Endodermal cell (in vitro differentiated cells): Measurements from ENCODE around the gene NLGN1. TPM values are rescaled to one million over a fixed set of nuclear protein-coding genes. Genes with fewer than 3 reads are reported as not detected.

Experiments
- DNase-seq: peaks from one replicate; pipeline ENCODE4 v3.0.0-alpha.2; 2017
- H3K27ac ChIP-seq: 2 replicates; pipeline ENCODE4 v1.5.1; 2013; ENCODE audit warnings: mild to moderate bottlenecking, low read depth, low read length, moderate library complexity
- H3K27me3 ChIP-seq: 2 replicates; pipeline ENCODE4 v1.6.1; 2013; ENCODE audit warnings: mild to moderate bottlenecking, low read length, moderate library complexity; ENCODE audit not compliant: insufficient read depth, control insufficient read depth, poor library complexity, severe bottlenecking
- H3K36me3 ChIP-seq: 2 replicates; pipeline ENCODE4 v1.7.0; 2013; ENCODE audit warnings: mild to moderate bottlenecking, low read length, moderate library complexity; ENCODE audit not compliant: control insufficient read depth, insufficient read depth
- H3K4me1 ChIP-seq: one replicate; pipeline ENCODE4 v1.7.0; 2013; ENCODE audit warnings: low read length; ENCODE audit not compliant: control insufficient read depth, insufficient read depth
- H3K4me3 ChIP-seq: 2 replicates; pipeline ENCODE4 v1.5.1; 2013; ENCODE audit warnings: mild to moderate bottlenecking, low read length, moderate library complexity
- H3K9ac ChIP-seq: 2 replicates; pipeline ENCODE4 v1.6.1; 2013; ENCODE audit warnings: mild to moderate bottlenecking, low read length, moderate library complexity; ENCODE audit not compliant: poor library complexity, severe bottlenecking; ENCODE audit errors: extremely low read depth
- H3K9me3 ChIP-seq: 2 replicates; pipeline ENCODE4 v1.6.1; 2013; ENCODE audit warnings: mild to moderate bottlenecking, low read length, moderate library complexity; ENCODE audit not compliant: control insufficient read depth
- H3K27ac Mint-ChIP-seq: 2 replicates; pipeline ENCODE4 v1.8.0; 2020; ENCODE audit warnings: mixed read lengths
- H3K27me3 Mint-ChIP-seq: 2 replicates; pipeline ENCODE4 v1.8.0; 2021; ENCODE audit warnings: mild to moderate bottlenecking, mixed read lengths; ENCODE audit not compliant: insufficient read depth
- H3K36me3 Mint-ChIP-seq: 2 replicates; pipeline ENCODE4 v1.8.0; 2020; ENCODE audit warnings: low read depth, mixed read lengths
- H3K4me1 Mint-ChIP-seq: 2 replicates; pipeline ENCODE4 v1.8.0; 2020; ENCODE audit warnings: mixed read lengths
- H3K4me3 Mint-ChIP-seq: 2 replicates; pipeline ENCODE4 v1.8.0; 2020; ENCODE audit warnings: mild to moderate bottlenecking, moderate library complexity, mixed read lengths
- H3K9me3 Mint-ChIP-seq: 2 replicates; pipeline ENCODE4 v1.8.0; 2020; ENCODE audit warnings: mild to moderate bottlenecking, mixed read lengths
- WGBS, 2 experiments: methylation state at CpG; one replicate each; pipeline versions ENCODE4 v1.1.5 to v1.1.7; 2013; ENCODE audit warnings: missing lambda C conversion rate in 2 of 2, mixed read lengths in 1 of 2; ENCODE audit not compliant: insufficient coverage in 1 of 2, insufficient read length in 1 of 2; 5-methylcytosine and 5-hydroxymethylcytosine counted together
- total RNA-seq, 2 donors: library from RNA; stranded (reverse); fragmentation: NEBNext Ultra II Directional in 1 of 2; extraction: Animal tissue kit (Norgen Biotek cat#: 25700) in 1 of 2; gene quantifications; 2 replicates in 1 of 2; 3 replicates in 1 of 2; pipeline ENCODE4 v1.2.1, GENCODE V29; 2021
- TF ChIP-seq, protein P1 (sequence below): fragments of 200-600 bp; sonication (generic); conservative IDR thresholded peaks from 2 replicates; pipeline ENCODE4 v1.5.0; 2021; ENCODE audit warnings: antibody characterized with exemption, mild to moderate bottlenecking

The NLGN1 gene
- total RNA-seq, 2 donors from 2014 or later, result 3.4 to 14.3 TPM

DNA sequence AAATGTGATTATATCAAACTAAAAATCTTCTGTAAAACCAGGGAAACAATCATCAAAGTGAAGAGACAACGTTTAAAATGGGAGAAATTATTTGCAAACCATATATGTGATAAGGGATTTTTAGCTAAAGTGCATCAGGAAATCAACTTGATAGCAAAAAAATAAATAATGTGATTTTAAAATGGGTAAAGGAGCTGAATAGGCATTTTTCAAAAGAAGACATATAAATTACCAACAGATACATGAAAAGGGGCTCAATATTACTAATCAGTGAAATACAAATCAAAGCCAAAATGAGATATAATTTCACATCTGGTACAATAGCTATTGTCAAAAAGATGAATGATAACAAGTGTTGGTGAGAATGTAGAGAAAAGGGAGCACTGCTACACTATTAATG is 924.0 kb downstream of the NLGN1 start:
- H3K27me3 ChIP-seq, result no peaks in the 10 kb centered on the region
- Mint-ChIP-seq H3K9me3 (peaks cover 5% of the 10 kb centered on the region), H3K4me3 (no peak overlapping the region), H3K27ac (no peak overlapping the region), H3K4me1 (peaks cover 6% of the 10 kb centered on the region), H3K27me3 (peaks cover 5% of the 10 kb centered on the region), H3K36me3 (no peaks in the 10 kb centered on the region)
- no peaks in the 10 kb centered on the region for H3K36me3 ChIP-seq
- H3K4me3 ChIP-seq, result no peak overlapping the region
- 60 to 78% methylated on average over 1 of the region's 1 CpG for WGBS, 2 experiments
- DNase-seq, result no peak
- no peaks in the 10 kb centered on the region for H3K4me1 ChIP-seq
- H3K9ac ChIP-seq, result no peak overlapping the region
- H3K27ac ChIP-seq, result no peak overlapping the region
- TF ChIP-seq, protein P1, sequence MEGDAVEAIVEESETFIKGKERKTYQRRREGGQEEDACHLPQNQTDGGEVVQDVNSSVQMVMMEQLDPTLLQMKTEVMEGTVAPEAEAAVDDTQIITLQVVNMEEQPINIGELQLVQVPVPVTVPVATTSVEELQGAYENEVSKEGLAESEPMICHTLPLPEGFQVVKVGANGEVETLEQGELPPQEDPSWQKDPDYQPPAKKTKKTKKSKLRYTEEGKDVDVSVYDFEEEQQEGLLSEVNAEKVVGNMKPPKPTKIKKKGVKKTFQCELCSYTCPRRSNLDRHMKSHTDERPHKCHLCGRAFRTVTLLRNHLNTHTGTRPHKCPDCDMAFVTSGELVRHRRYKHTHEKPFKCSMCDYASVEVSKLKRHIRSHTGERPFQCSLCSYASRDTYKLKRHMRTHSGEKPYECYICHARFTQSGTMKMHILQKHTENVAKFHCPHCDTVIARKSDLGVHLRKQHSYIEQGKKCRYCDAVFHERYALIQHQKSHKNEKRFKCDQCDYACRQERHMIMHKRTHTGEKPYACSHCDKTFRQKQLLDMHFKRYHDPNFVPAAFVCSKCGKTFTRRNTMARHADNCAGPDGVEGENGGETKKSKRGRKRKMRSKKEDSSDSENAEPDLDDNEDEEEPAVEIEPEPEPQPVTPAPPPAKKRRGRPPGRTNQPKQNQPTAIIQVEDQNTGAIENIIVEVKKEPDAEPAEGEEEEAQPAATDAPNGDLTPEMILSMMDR, result no peak
- H3K9me3 ChIP-seq, result peaks cover 10% of the 10 kb centered on the region

DNA sequence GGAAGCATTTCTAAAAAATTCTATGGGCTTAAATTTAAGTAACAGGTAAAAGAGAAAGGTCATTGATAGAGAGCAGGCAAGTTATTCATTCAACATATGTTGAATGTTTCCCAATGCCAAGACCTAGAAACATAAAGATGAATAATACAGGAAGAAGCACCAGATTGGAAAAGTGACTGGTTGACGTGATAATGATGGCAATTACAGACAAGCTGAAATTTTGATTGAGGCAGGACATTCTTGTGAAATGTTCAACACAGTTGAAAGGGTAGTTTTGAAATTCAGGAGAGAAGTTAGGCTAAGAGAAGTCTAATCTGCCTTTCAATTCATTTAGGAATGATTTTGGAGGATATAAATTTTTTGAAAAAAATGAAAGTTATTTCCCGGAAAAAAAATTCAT is 925.2 kb downstream of the NLGN1 start:
- no peaks in the 10 kb centered on the region for H3K27me3 ChIP-seq
- no peaks in the 10 kb centered on the region for H3K36me3 Mint-ChIP-seq
- 92 to 94% methylated on average over 1 of the region's 2 CpGs for WGBS, 2 experiments
- no peaks in the 10 kb centered on the region for H3K4me1 ChIP-seq
- H3K36me3 ChIP-seq, result no peaks in the 10 kb centered on the region
- H3K9me3 ChIP-seq, result peaks cover 10% of the 10 kb centered on the region
- peaks cover 5% of the 10 kb centered on the region for H3K27me3 Mint-ChIP-seq
- TF ChIP-seq, protein P1, result no peak
- peaks cover 5% of the 10 kb centered on the region for H3K9me3 Mint-ChIP-seq
- H3K4me3 Mint-ChIP-seq, result no peak overlapping the region
- H3K27ac ChIP-seq, result no peak overlapping the region
- no peak overlapping the region for H3K4me3 ChIP-seq
- no peak overlapping the region for H3K9ac ChIP-seq
- peaks cover 6% of the 10 kb centered on the region for H3K4me1 Mint-ChIP-seq
- H3K27ac Mint-ChIP-seq, result no peak overlapping the region
- DNase-seq, result no peak

DNA sequence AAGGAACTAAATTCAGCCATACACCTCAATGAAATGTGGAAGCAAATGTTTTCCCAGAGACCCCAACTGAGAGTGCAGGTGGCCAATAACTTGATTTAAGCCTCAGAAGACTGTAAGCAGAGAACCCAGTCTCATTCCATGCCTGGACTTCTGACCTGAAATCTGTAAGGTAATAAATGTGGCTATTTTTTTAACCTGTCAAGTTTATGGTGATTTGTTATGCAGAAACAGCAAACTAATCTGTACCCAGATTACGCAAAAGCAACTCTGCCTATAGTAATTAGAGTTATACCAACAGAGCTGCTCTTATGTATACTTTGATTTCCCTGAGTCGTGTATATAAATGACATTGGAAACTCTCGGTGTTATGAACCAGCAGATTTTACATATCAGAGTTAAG is 927.6 kb downstream of the NLGN1 start:
- H3K4me1 ChIP-seq, result no peaks in the 10 kb centered on the region
- TF ChIP-seq, protein P1, result no peak
- Mint-ChIP-seq H3K27ac (no peak overlapping the region), H3K36me3 (no peaks in the 10 kb centered on the region), H3K27me3 (peaks cover 5% of the 10 kb centered on the region), H3K4me1 (peaks cover 6% of the 10 kb centered on the region), H3K4me3 (no peak overlapping the region), H3K9me3 (peaks cover 5% of the 10 kb centered on the region)
- no peak overlapping the region for H3K27ac ChIP-seq
- H3K4me3 ChIP-seq, result no peak overlapping the region
- no peak for DNase-seq
- H3K36me3 ChIP-seq, result no peaks in the 10 kb centered on the region
- peaks cover 10% of the 10 kb centered on the region for H3K9me3 ChIP-seq
- WGBS, 2 experiments, result 94 to 97% methylated on average over 2 to 3 of the region's 3 CpGs
- H3K27me3 ChIP-seq, result no peaks in the 10 kb centered on the region
- no peak overlapping the region for H3K9ac ChIP-seq
